Measurements from ENCODE around the gene PTGDR2.

Gene PTGDR2

DNA sequence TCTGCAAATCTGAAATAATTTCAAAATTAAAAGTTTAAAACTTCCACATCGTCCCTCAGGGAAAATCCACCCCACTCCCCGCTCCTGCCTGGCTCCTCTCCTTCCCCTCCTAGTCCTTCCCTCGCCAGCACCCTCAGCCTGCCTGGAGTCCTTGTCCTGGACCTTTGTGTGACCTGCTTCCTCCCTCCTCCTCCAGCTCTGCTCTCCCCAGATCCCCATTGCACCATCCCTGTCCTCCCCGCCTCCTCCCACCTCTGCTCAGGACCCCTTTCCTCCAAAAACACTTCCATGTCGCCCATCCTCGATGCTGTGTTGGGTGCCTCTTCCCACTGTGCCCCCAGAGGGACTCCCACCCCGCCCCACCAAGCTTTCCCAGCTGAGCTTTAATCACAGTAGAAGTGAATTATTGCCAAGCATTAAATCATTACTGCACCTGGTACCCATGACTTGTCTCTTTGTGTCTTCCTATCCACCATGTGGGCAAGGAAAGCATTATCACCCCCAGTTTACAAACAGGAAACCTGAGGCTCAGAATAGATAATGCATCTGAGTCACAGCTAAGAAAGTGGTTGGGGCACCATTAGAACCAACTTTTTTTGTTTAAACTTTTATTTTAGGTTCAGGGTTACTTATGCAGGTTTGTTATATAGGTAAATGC, 9.2 kb upstream of the PTGDR2 start:
- no peaks in the 10 kb centered on the region for H3K4me1 ChIP-seq (ENCODE audit: control insufficient read depth in 1 of 2, insufficient read depth in 2 of 2, low read length in 2 of 2)
- H3K36me3 ChIP-seq (ENCODE audit: control insufficient read depth in 1 of 2, insufficient read depth in 2 of 2, low read length in 2 of 2), result no peaks in the 10 kb centered on the region
- H3K9me3 ChIP-seq (ENCODE audit: control insufficient read depth in 1 of 2, low read length in 2 of 2), result no peaks in the 10 kb centered on the region
- no peaks in the 10 kb centered on the region for H3K27me3 ChIP-seq (ENCODE audit: low read depth, low read length)
- H3K4me3 ChIP-seq (ENCODE audit: low read depth in 1 of 2, low read length in 2 of 2), result no peak overlapping the region
- H3K27ac ChIP-seq (ENCODE audit: low read length), result no peak overlapping the region

DNA sequence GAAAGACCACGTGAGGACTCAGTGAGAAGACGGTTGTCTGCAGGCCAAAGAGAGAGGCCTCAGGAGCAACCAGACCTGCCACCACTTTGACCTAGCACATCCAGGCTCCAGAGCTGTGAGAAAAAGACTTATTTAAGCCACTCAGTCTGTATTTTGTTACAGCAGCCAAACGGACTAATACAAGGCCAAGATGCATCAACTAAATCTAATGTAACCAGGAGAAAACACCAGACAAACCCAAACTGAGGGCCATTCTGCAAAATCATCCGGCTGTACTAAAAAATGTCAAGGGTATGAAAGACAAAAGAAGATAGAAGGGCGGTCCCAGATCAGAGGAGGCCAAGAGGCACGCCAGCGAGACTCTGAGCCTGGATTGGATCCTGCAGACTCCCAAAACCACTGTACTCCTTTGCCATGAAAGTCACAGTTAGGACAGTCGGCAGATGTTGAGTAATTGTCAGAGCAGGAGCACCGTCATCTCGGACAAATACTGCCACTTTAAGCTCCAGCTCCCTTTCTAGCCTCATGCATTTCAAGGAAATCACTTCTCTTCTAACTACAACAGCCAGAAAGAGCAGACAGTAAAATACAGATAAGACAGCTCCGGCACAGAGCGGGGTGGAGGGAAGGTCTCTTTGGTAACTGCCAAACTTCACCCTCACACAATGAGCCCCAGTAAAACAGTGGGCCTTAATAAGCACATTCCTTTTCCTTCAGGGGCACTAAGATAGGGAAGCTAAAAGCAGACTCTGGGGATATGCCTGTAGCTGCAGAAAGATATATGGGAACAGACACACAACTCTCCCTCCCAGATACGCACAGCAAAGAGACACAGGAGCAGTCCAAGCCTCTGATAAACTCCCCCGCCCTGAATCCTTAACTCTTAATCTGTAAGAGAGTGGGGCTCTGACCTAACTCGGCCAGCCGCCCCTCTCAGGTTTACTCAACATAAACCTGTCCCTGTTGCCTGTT, 8.1 kb upstream of the PTGDR2 start:
- Histone ChIP-seq H3K9me3 (ENCODE audit: control insufficient read depth in 1 of 2, low read length in 2 of 2) (no peaks in the 10 kb centered on the region), H3K4me1 (ENCODE audit: control insufficient read depth in 1 of 2, insufficient read depth in 2 of 2, low read length in 2 of 2) (no peaks in the 10 kb centered on the region), H3K27ac (ENCODE audit: low read length) (no peak overlapping the region), H3K36me3 (ENCODE audit: control insufficient read depth in 1 of 2, insufficient read depth in 2 of 2, low read length in 2 of 2) (no peaks in the 10 kb centered on the region), H3K4me3 (ENCODE audit: low read depth in 1 of 2, low read length in 2 of 2) (no peak overlapping the region), H3K27me3 (ENCODE audit: low read depth, low read length) (no peaks in the 10 kb centered on the region)

DNA sequence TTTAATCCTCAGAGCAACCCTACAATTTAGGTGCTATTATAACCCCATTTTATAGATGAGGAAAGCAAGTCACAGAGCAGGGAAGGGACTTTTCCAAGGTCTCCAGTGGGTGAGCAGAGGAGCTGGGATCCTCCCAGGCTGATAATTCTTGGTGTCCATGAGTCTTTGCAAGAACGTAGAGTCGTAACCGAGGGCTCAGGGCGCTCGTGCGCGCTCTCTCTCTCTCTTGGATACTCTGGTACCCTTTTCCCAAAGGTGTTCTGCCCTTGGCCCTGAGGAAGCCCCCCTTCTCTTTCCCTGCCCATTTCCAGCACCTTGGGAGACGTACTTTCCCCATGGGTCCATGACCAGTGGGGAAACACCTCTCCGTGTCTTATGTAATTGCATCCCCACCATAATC, 6.4 kb upstream of the PTGDR2 start:
- H3K27me3 ChIP-seq (ENCODE audit: low read depth, low read length), result no peaks in the 10 kb centered on the region
- H3K4me1 ChIP-seq (ENCODE audit: control insufficient read depth in 1 of 2, insufficient read depth in 2 of 2, low read length in 2 of 2), result no peaks in the 10 kb centered on the region
- no peaks in the 10 kb centered on the region for H3K36me3 ChIP-seq (ENCODE audit: control insufficient read depth in 1 of 2, insufficient read depth in 2 of 2, low read length in 2 of 2)
- H3K27ac ChIP-seq (ENCODE audit: low read length), result no peak overlapping the region
- no peaks in the 10 kb centered on the region for H3K9me3 ChIP-seq (ENCODE audit: control insufficient read depth in 1 of 2, low read length in 2 of 2)
- no peak overlapping the region for H3K4me3 ChIP-seq (ENCODE audit: low read depth in 1 of 2, low read length in 2 of 2)

DNA sequence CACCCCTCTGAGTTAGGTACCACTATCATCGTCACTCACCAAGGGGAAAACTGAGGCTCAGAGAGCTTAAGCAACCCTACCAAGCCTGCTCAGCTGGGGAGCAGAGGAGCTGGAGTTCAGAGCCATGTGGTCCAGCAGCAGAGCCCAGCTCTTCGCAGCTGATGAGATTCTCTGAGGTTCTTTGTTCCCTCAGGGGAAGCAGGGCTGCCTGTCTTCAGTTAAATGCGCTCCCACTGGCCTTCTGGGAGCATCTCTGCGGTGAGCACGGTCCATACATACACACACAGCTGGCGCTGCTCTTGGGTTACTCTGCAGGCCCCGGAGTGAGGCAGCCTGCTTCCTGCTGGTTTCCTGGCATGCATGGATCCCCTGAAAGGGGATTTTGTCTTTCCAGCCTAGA, 5.2 kb upstream of the PTGDR2 start:
- H3K27me3 ChIP-seq (ENCODE audit: low read depth, low read length), result no peaks in the 10 kb centered on the region
- H3K9me3 ChIP-seq (ENCODE audit: control insufficient read depth in 1 of 2, low read length in 2 of 2), result no peaks in the 10 kb centered on the region
- H3K4me3 ChIP-seq (ENCODE audit: low read depth in 1 of 2, low read length in 2 of 2), result no peak overlapping the region
- H3K27ac ChIP-seq (ENCODE audit: low read length), result no peak overlapping the region
- no peaks in the 10 kb centered on the region for H3K36me3 ChIP-seq (ENCODE audit: control insufficient read depth in 1 of 2, insufficient read depth in 2 of 2, low read length in 2 of 2)
- H3K4me1 ChIP-seq (ENCODE audit: control insufficient read depth in 1 of 2, insufficient read depth in 2 of 2, low read length in 2 of 2), result no peaks in the 10 kb centered on the region

DNA sequence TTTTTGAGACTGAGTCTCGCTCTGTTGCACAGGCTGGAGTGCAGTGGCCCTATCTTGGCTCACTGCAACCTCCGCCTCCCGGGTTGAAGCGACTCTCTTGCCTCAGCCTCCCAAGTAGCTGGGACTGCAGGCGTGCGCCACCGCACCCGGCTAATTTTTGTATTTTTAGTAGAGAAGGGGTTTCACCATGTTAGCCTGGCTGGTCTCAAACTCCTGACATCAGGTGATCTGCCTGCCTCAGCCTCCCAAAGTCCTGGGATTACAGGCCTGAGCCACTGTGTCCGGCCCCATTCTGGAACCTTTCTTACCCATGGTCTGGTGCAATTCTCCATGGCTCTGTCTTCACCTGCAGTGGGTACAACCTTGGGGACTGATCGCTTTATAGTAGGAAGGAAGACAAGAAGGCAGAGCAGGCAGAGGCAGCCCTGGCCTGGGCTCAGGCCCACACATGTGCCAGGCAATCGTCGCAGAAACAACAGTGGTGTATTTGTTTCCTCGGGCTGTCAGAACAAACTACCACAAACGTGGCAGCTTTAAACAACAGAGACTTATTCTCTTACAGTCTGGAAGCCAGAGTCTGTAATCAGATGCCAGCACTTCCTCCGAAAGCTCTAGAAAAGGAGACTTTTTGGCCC, 4.0 kb upstream of the PTGDR2 start:
- Histone ChIP-seq H3K27ac (ENCODE audit: low read length) (no peak overlapping the region), H3K9me3 (ENCODE audit: control insufficient read depth in 1 of 2, low read length in 2 of 2) (no peaks in the 10 kb centered on the region), H3K27me3 (ENCODE audit: low read depth, low read length) (no peaks in the 10 kb centered on the region), H3K36me3 (ENCODE audit: control insufficient read depth in 1 of 2, insufficient read depth in 2 of 2, low read length in 2 of 2) (no peaks in the 10 kb centered on the region), H3K4me3 (ENCODE audit: low read depth in 1 of 2, low read length in 2 of 2) (no peak overlapping the region), H3K4me1 (ENCODE audit: control insufficient read depth in 1 of 2, insufficient read depth in 2 of 2, low read length in 2 of 2) (no peaks in the 10 kb centered on the region)

DNA sequence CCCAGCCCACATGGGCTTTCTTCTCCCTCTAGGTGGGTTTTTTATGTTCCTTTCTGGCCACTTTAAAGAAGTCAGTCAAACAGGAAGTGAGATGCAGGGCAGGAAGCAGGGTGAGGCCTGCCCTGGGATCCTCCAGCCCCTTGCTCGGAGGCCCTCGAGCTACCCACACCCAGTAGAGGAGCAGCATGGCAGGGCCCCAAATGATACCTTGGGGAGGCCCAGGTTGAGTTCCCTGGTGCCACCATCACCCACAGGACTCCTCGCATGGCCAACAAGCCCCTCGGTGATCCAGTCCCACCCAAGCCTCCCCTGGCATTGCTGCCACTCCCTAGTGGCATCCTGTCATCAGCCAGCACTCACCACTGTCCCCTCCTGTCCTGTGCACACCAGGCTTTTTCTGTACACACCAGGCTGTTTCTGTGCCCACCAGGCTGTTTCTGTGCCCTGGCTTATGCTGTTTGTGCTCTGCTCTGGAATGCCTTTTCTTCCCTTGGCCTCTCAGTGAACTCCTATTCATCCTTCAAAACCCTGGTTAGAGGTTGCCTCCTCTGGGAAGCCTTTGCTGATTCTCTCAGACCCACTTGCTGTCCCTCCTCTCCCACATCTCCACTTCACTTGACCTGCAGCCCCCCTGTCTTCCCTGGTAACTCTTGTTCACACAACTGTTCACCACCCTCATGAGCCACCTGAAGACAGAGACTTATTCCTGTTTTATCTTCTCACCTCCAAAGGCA, 3.1 kb upstream of the PTGDR2 start:
- Histone ChIP-seq H3K27ac (ENCODE audit: low read length) (no peak overlapping the region), H3K36me3 (ENCODE audit: control insufficient read depth in 1 of 2, insufficient read depth in 2 of 2, low read length in 2 of 2) (no peaks in the 10 kb centered on the region), H3K9me3 (ENCODE audit: control insufficient read depth in 1 of 2, low read length in 2 of 2) (no peaks in the 10 kb centered on the region), H3K27me3 (ENCODE audit: low read depth, low read length) (no peaks in the 10 kb centered on the region), H3K4me1 (ENCODE audit: control insufficient read depth in 1 of 2, insufficient read depth in 2 of 2, low read length in 2 of 2) (no peaks in the 10 kb centered on the region), H3K4me3 (ENCODE audit: low read depth in 1 of 2, low read length in 2 of 2) (no peak overlapping the region)

DNA sequence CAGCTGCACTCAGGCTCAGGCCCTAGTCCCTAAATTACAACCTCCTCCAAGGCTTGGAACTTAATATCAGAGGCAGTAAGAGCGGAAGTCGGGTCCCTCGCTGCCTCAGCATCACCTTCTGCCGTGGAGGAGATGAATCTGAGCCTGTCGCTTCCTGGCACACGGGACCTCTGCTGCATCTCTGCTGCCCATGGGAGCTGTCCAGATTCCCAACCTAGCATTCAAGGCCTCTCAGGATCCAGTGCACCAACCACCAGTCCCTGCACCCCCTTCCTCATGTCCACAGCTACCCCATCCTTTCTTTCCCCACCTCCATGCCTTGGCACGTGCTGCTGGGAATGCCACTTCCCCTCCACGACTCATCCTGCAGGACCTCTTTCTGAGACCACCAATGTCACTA, 2.5 kb upstream of the PTGDR2 start:
- Histone ChIP-seq H3K27ac (ENCODE audit: low read length) (no peak overlapping the region), H3K4me1 (ENCODE audit: control insufficient read depth in 1 of 2, insufficient read depth in 2 of 2, low read length in 2 of 2) (no peaks in the 10 kb centered on the region), H3K9me3 (ENCODE audit: control insufficient read depth in 1 of 2, low read length in 2 of 2) (no peaks in the 10 kb centered on the region), H3K4me3 (ENCODE audit: low read depth in 1 of 2, low read length in 2 of 2) (no peak overlapping the region), H3K27me3 (ENCODE audit: low read depth, low read length) (no peaks in the 10 kb centered on the region), H3K36me3 (ENCODE audit: control insufficient read depth in 1 of 2, insufficient read depth in 2 of 2, low read length in 2 of 2) (peaks cover 0 to 3% of the 10 kb centered on the region in 2 donors)

DNA sequence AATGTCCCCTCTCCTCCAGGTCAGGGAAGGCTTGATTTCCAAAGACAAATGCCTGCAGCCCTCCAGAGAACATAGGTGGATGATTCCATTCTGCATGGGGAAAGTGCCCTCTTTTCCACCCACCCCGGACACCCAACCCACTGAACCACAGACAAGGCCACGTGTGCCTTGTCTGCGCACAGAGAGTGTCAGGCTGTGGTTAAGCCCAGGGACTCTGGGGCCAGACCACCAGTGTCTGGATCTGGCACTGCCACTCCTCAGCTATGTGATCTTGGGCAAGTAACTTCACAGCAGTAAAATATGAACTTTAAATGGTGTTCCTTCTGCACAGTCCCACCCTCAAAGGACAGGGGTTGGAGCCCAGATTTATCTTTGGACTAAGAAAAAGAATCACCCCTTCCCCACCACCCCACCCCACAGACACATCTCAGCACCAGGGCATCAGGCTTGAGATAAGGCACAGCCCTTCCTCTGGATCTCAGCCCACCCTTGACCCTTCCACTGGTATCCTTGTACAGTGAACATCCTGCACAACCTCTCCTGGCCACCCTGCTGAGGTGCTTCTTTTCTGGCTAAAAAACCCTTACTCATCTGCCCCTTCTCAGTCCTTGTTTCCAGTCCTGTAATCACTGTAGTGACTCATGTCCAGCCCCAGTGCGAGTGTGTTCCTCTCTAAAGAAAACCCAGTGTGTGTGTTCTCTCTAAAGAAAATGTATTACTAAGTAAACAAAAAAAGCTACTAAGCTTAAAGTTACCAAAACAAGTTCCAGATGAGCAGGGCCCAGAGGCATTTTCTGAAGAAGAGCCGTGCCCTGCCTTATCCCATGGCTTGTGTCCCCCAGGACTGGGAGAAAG, 1.9 kb upstream of the PTGDR2 start:
- no peaks in the 10 kb centered on the region for H3K27me3 ChIP-seq (ENCODE audit: low read depth, low read length)
- no peak overlapping the region for H3K27ac ChIP-seq (ENCODE audit: low read length)
- H3K36me3 ChIP-seq (ENCODE audit: control insufficient read depth in 1 of 2, insufficient read depth in 2 of 2, low read length in 2 of 2), result peaks cover 0 to 5% of the 10 kb centered on the region in 2 donors
- no peaks in the 10 kb centered on the region for H3K4me1 ChIP-seq (ENCODE audit: control insufficient read depth in 1 of 2, insufficient read depth in 2 of 2, low read length in 2 of 2)
- H3K4me3 ChIP-seq (ENCODE audit: low read depth in 1 of 2, low read length in 2 of 2), result no peak overlapping the region
- no peaks in the 10 kb centered on the region for H3K9me3 ChIP-seq (ENCODE audit: control insufficient read depth in 1 of 2, low read length in 2 of 2)

DNA sequence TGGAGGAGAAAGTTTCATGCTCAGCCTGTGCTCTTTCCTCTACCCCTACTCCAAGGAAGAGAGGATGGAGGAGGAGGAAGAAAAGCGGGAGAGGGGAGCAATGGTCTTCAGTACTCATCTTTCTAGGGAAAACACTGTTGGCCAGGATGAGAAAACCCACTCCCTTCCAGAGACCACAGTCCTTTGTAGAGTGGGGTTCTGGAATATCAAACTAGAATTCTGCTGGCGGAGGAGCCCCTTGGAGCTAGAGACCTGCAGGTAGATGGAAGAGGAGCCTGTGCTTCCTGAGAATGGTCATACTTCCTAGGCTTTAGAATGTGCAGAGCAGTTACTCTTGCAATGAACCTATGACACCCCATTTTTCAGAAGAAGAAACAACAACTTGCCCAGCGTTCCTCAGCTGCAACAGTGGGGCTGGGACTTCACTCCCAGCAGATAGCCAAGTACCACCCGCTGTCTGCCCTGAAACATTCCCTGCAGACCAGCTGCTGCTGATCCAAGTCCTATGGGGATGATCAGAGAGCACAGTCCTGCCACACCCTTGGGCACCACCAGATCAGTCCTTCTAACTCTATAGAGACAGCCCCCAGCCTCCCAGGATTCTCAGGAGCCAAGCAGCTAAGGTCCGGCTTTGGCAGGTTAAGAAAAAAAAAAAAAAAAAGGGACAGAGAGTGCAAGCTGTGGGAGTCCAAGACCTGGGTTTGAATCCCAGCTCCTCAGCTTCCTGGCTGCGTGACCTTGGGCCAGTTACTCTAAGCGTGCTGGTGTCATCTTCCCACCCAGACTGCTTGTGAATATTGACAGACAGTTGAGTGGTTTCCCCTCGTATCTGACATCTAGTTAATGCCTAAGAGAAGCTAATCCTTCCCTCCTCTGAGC, 664 bp downstream of the PTGDR2 start:
- no peaks in the 10 kb centered on the region for H3K9me3 ChIP-seq (ENCODE audit: control insufficient read depth in 1 of 2, low read length in 2 of 2)
- H3K27me3 ChIP-seq (ENCODE audit: low read depth, low read length), result no peaks in the 10 kb centered on the region
- no peak overlapping the region for H3K27ac ChIP-seq (ENCODE audit: low read length)
- peak overlapping the region in 1 of 2 donors; percentile 11 for H3K4me3 ChIP-seq (ENCODE audit: low read depth in 1 of 2, low read length in 2 of 2)
- peaks cover 13 to 25% of the 10 kb centered on the region in 2 donors for H3K36me3 ChIP-seq (ENCODE audit: control insufficient read depth in 1 of 2, insufficient read depth in 2 of 2, low read length in 2 of 2)
- no peaks in the 10 kb centered on the region for H3K4me1 ChIP-seq (ENCODE audit: control insufficient read depth in 1 of 2, insufficient read depth in 2 of 2, low read length in 2 of 2)

Measured in muscle layer of duodenum (tissue), 2 donors.